Measurements from ENCODE around the gene CDH23.

CDH23 gene

DNA sequence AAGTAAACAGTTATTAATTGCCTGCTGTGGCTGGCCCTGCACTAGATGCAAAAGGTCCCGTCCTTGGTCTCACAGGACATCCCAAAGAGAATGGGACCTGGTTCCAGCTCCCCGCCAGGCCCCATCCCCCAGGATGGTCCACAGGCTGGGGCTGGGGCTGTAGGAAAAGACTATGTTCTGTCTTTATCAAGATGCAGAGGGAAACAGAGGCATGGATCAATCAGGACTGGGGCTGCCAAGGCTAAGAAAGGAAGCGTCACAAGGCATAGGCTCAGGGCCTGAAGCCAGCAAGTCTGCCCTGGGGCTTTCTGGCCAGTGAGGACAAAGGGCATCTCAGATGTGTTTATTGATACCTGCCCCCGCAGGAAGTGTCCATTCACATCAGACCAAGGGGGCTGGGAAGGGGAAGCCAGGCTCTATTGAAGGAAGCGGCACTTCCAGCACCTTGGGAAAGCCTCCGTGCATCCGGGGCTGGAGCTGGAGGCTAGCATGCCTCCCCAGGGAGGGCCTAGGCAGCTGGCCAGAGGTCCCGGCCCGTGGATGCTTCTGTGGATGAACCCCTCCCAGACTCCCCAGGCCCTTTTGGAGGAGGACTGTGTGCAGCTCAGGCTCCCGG is 370.8 kb downstream of the CDH23 start:
- no peak for DNase-seq

DNA sequence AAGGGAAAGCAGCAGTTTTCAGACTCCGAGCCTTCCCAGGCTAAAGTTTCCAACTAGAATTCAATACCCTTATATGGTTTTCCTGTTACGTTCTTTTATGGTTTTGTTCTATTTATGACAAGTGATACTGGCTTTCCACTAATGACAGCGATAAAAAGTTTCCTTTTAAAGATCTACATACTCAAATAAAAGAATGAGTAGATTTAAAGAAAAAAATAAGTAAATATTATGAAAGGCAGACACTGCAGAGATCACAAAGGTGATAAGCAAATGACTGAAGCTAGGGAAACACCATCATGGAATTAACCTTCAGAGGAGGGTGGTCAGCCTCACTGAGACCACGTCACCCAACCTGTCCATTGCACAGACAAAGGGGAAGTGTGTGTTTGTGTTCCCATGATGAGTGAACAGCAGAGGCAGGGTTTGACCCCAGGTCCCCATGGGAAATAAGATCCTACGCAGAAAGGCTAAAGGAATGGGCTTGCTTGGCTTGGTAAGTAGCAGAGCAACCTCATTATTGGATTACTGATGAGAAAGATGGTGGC is 372.6 kb downstream of the CDH23 start:
- DNase-seq: no peak

DNA sequence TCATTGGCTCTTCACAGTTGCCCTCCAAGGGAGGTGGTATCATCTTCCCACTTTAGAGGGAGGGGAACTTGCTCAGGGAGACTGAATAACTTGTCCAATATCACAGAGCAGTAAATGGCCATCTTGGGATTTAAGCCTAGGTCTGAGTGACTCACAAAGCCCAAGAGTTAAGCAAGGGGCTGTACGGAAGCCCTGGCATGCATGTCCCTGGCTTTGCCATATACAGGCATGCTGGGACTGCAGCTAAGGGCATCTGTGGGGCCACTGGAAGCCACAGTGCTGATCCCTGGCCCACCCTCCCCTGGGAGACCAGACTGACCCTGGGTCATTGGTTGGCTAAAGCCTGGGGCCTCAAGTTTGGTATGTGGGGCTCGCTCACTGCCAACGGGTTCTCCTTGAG is 373.5 kb downstream of the CDH23 start:
- no peak for DNase-seq

DNA sequence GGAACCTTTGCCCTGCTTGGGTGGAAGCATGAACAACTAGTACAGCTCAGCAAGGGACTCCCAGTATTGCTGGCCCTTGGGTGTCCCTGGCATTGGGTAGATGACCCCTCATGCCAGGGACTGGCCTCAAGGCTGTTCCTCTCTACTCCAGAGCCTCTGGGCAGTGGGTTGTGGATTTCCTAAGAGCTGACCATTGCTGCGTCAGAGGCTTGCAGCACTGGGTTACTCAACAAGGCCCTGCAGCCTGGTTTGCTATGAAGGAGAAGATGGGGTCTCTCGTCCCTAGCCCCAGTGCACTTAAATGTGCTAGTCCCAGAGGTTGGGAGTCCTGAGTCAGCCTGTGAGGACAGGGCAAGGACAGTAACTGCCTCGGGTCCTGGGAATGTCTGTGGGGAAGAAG is 374.1 kb downstream of the CDH23 start:
- DNase-seq: no peak

DNA sequence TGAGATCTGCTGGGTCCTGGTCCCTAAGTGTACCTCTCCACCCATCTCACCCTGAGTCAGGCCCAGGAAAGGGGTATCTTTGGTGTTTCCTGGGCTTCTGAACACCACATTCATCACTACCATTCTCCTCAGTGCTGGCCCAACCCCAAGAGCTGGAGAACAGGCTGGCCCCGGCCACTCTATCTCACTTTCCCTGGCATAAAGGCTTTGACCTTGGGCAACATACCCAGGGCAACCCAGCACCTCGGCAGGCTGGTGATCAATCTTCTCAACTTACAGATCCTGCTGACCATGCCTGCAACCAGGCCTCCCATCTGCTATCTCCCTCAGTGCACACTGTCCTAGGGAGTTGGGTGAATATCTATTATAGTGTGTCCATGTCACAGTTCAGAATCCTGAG is 374.5 kb downstream of the CDH23 start:
- DNase-seq: no peak

DNA sequence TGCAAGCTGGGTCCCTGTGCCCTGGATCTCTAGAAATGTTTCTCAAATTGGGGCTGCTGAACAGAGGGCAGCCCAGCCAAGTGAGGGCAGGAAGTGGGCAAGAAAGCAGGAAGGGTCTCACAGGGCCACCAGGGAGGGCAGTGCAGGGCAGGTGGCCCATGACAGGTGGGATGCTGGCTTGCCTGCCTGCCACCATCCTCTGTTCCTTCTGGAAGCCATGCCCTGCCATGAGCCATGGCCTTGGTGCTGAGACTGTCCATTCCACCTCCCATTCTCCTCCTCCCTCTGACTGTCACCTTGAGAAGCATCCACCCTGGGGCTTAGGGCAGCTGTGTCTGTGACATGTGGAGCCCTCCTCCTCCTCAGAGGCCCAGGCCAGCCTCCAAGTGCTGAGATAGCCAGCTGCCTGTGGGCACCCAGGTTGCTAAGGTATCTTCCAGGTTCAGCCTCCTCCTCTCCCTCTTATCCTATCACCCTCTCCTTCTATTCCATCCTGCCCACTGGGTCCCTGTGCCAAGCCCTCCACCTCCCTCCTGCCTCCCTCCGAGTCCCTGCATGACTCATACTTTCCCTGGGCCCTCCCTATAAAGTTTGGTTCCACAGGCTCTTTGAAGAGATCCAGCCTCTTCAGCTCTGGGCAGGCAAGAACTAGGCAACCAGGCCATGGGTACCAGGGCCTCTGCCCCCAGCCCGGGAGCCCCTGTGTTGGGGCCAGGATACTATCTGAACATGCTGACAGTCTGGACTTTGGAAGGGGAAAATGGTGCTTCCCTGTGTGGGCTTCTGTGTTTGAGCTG is 375.3 kb downstream of the CDH23 start:
- no peak for DNase-seq

DNA sequence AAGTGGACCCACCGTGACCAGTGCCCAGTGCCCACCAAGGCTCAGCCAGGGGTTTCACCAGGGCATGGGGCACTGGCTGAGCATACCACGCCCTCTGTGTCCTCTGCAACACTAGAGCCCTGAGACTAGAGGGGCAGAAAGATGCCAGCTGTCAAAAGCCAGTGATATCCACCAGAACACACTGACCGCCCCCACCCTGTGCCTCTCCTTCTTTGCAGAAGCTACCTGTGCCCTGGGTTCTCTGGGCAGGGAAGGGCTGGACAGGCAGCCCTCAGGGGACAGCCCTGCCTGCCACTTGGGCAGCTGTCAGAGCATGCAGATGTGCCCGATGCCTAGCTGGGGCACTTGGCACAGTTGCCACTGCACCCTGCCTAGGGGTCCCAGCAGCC is 376.1 kb downstream of the CDH23 start:
- no peak for DNase-seq

DNA sequence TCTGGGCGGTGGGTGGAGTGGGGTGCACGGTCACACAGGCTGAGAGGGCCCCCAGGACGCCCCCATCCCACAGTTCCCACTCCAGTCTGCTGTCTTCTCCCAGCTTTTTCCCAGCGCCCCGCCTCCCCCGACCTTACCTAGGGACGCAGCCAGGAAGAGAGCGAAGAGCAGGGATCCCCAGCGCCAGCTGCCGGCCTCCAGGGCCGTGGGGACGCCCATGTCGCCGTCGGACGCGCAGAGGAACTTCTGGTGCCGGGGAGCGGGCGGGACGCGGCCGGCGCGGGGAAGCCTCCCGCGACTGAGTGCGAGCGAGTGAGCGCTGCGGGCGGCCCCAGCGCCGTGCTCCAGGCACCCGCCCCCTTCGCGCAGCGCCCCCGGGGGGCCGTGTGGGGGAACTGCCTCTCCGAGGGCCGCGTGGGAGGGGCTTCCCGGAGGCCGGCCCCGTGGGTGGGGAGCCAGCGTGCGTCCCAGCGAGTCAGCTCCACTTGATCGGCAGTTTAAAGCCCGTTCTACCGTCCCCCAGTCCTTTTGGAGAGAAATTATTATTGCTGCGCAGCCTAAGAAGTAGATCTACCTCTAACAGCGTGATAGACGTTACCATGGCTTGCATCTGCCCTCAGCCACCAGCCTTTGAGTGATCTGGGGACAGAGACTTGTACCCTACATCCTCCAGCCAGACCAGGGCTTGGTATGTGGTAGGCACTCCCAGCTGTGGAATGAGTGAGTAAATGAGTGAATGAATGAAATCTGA is 376.7 kb downstream of the CDH23 start, which contains the start of gene VSIR:
Gene VSIR, minus strand, starts transcription at position 300 of the 751 bp plus-strand sequence. Its CDS starts 81 bp downstream, at position 219.
- no peak for DNase-seq

DNA sequence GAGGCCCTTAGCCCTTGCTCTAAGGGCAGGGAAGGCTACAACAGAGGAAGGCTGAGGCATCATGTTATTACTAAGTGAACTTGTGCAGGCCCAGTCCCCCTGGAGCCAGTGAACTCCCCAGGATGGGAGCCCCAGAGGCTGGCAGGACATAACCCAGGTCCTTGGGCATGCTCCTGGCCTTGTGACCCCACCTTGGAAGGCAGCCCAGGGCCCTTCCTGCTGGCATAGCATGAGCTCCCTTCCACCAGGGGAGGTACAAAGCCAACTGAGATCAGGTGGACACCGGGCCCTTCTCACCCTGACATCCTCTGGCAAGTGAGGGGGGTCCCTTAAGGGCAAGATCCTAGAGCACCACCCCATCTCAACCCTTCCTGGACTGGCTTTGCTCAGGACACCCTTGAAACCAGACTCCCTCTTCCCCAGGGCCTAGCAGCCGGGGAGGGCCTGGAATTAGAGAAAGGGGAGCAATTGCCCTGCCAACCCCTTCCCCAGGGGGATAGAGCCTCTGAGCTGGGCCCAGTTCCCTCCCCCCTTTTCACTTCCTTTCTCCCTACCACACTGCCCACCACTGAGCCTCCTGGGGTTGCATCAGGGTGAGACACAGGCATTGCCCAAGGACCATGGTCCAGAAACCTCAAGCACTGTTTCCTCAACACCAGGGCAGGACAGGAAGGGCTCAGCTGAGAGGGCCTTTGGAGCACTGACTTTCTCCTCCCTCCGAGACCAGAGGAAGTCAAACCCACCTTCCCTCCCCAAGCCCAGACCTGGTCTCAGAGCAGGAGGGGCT is 378.4 kb downstream of the CDH23 start:
- DNase-seq: no peak

DNA sequence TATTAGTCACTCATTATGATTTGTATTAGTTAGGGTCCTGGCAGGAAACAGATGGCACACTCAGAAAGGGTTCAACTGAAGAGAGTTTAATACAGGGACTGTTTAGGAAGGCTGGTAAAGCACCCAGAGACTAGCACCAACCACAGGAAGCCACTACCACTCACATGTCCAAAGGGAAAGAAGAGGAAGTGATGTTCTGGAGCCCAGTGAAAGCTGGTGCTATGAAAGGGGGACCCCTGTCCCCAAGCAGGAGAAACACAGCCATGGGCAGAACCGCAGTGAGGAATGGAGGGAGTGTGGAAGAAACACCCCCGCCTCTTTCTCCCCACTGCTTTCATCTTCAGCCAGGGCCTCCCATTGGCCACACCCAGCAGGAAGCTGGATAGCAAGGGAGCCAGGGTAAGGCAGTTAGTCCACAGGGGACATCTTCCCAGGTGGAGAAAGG is 379.8 kb downstream of the CDH23 start:
- no peak for DNase-seq

DNA sequence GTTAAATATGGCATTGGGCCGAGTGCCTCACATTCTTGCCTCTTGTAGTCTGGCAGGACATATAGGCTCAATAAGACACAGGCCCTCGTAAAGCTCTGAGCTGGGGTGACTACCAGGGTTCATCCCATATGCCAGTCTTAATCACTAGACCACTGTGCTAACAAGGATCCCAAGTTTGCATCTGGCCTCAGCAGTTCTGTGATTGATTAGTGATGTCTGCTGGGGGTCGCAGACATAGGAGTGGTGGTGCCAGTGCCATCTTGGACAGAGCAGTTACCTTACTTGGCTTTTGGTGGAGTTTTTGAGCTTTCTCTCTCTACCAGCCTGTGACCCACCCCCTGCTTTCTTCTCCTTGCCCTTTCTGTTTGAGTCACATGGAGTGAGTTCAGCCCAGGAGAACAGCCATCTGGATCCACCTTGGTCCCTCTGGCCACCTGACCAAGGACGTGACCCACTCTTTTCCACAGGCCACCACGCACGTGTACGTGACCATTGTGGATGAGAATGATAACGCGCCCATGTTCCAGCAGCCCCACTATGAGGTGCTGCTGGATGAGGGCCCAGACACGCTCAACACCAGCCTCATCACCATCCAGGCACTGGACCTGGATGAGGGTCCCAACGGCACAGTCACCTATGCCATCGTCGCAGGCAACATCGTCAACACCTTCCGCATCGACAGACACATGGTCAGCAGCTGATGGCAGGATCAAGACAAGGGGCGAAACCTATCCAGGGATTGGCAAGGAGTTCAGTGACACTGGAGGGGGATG is 380.7 kb downstream of the CDH23 start:
- DNase-seq: no peak

DNA sequence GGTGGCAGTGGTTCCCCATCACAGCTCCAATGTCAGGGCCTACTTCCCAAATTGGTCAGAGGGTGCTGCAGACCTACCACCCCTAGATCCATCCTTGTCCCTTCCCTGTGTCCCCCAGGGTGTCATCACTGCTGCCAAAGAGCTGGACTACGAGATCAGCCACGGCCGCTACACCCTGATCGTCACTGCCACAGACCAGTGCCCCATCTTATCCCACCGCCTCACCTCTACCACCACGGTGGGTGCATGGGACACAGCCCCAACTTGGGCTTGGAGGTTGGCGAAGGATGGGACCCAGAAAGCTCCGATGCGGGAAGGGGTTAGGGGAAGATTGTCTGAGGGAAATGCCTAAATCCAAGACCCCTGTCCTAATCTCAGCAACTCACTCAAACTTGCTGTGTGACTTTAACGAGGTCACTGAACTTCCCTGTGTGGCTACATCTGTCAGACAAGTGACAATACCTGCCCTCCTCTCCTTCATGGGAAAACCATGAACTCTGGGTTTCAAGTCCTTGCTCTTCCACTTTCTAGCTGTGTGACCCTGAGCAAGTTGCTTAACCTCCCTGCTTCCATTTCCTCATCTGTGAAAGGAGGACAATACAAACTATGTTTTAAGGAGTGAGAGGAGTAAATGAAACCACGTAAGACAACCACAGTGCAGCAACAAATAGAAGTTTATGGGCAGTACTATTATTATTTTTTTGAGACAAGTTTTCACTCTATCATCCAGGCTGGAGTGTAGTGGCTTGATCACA is 381.5 kb downstream of the CDH23 start:
- no peak for DNase-seq

DNA sequence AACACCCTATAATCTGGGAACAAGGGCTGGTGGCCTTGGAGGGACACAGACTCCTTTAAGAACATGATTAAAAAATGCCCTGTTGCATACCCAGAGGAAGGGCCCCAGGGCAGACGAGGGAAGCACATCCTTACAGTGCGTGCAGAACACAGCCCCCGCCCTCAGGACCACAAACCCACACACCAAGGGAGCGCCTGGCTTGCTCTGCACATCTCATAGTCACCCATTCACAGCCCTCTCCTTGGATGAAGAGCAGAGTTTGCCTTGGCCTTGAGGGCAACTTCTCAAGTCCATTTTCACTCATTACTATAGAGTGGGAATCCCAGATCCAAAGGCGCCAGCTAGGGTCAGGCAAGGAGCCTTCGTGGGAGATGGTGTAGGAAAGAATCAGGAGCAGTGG is 382.9 kb downstream of the CDH23 start:
- DNase-seq: no peak

DNA sequence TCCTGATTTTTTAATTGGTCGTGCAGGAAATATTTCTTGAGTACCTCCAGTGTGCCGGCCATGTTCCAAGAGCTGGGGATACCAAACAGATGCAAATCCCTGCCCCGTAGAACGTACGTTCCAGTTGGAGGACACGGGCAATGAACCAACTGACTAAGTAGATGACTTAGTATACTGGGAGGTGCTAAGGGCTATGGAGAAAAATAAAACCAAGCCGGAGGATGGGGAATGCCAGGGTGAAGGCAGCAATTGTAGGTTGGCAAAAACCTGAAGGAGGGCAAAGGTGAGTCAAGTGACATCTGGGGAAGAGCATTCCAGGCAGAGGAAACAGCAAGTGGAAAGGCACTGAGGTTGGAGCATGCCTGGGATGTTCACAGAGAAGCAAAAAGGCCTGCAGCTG is 383.4 kb downstream of the CDH23 start:
- no peak for DNase-seq

DNA sequence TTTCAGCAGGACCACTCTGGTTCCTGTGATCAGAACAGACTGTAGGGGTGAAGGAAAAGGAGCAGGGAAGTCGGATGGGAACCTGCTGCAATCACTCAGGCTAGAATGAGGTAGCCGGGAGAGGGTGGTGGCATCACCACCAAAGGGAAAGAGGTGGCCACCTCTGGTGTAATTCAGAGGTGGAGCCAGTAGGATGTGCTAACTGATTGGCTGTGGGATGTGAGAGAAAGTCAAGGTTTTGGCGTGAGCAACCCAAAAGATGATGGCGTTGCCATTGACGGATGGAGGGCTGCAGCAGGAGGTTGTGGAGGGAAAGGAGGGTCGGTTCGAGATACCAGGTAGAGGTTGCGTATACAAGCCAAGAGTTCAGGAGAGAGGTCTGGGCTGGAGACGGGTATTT is 384.0 kb downstream of the CDH23 start:
- no peak for DNase-seq

DNA sequence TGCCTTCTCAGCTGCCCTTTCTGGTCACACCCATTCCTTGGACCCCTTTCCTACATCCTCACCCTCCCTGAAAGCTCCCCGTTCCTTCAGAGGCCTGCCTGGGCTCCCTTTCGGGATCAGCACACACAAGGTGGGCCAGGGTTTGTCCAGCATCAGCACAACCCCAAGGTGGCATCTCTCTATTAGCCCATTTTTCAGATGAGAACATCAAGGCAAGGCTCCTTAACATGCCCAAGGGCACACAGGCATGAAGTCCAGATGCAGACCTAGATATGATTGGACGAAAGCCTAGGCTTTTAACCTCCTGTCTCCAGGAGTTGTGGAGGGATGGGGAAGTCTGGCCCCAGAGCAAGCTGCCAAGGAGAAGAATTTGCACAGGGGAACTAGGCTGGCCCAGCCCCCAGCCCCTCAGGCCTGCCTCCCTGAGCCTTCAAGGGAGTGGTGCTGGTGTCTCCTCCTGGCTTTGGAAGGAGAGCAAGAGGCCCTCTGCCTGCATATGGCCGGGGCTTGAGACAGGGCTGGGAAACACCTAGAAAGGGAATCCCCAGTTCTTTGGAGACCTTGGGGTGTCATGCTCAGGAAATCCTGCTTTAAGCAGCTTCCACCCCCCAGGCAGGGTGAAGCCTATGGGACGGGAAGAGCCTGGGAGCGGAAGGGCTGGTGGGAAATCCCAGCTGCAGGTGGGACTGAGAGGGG is 385.6 kb downstream of the CDH23 start:
- DNase-seq: no peak

DNA sequence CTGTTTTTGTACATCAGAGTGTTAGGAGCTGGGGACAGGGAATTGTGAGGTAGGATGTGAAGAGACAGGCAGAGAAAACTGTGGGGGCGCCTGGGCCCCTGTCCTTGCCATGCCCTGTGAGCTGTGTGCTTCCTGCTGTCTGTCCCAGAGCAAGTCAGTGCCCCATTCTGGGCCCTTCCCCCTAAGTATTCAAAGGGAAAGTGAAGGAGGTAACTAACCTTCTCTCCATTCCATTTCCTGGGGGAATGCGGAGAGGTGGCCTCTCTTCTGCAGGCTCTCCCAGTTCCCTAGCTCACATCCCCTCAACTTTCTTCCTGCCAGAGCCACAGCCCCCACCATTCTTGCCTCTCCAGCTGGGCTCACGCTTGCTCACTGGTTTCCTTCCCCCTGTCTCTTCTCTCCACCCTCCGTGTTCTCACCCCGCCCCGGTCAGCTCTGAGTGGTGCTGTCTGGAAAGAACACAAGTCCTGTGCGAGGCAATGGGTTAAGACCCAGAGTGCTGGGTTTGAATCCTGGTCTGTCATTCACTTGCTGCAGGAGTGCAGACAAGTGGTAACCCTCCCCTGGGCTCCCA is 386.3 kb downstream of the CDH23 start:
- no peak for DNase-seq

DNA sequence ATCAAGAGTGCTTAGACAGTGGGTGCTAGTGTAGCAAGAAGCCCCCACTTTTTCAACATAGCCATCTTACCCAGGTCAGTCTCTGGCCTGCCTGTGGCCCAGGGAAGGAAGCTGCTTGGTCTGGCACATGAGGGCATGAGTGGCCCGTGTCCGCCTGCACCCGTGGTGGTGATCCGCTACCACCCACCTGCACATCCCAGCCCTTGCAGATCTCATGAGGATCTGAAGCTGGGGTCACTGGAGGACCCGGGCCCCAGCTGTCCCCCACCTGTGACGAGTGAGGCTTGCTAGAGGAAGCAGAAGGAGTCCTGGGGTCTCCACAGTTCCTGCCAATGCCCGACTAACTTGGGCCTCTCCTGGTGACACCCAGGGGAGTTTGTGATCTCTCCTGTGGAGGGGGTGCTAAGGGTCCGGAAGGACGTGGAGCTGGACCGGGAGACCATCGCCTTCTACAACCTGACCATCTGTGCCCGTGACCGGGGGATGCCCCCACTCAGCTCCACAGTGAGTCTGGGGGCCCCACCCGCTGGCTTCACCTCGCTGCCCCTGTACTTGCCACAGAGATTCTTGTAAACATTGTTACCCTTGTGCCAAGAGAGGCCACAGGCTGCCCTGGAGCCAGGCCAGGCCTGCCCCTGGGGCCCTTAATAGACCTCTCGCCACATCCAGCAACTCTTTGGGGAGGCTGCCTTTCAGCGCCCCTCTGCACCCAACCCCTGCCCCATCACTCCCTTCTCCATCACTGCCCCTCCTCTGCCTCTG is 387.4 kb downstream of the CDH23 start:
- DNase-seq: no peak

DNA sequence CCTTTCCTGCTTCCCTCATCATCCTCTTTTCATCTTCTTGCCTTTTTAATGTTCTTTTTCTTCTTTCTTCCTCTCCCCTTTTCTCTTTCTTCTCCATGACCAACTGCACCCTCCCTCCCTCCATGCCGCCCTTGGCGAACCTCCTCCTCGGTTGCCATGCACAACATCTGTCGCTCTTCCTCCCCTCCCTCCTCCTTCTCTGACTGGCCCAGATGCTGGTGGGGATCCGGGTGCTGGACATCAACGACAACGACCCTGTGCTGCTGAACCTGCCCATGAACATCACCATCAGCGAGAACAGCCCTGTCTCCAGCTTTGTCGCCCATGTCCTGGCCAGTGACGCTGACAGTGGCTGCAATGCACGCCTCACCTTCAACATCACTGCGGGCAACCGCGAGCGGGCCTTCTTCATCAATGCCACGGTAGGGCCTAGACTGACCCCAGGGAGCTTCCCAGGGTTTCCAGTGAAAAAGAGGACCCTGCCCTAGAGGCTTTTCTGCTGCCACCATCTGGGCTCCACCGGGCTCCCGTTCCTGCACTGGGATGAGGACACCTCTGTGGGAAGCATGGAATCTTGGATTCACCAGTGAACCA is 388.1 kb downstream of the CDH23 start:
- DNase-seq: no peak
